ENCODE measurements around the gene PRICKLE4. TPM values are rescaled to one million over a fixed set of nuclear protein-coding genes. Genes with fewer than 3 reads are reported as not detected.

The PRICKLE4 gene
- total RNA-seq, 1 experiment from 2014 or later, result not detected

GRCh38 chr6:41821266-41821665 is 40.7 kb downstream of the PRICKLE4 start:
- no peak for TF ChIP-seq EZH2 (IDR thresholded peaks at IDR 0.05; ENCODE audit: borderline replicate concordance, low read depth, low read length, poor library complexity, severe bottlenecking)
- no peak for TF ChIP-seq CTCF (conservative IDR thresholded peaks at IDR 0.05; ENCODE audit: low read depth, low read length)
- Histone ChIP-seq H3K36me3 (ENCODE audit: insufficient read depth, low read length, poor library complexity, severe bottlenecking) (no peaks in the 10 kb centered on the region), H3K27ac (ENCODE audit: low read depth, low read length, poor library complexity, severe bottlenecking) (no peak overlapping the region), H3K4me1 (ENCODE audit: insufficient read depth, low read length, poor library complexity, severe bottlenecking) (no peaks in the 10 kb centered on the region), H3K4me3 (ENCODE audit: low read depth, low read length, poor library complexity, severe bottlenecking) (no peak overlapping the region), H3K27me3 (replicated peaks; ENCODE audit: insufficient read depth, low read depth, low read length, poor library complexity) (no peaks in the 10 kb centered on the region), H3K9me3 (ENCODE audit: low read depth, low read length, poor library complexity, severe bottlenecking) (no peaks in the 10 kb centered on the region)
- POLR2A ChIA-PET (ENCODE audit: low non-redundant PET), result no interaction called here
- no peak for DNase-seq (ENCODE audit: low spot score)
- no TSS peak for BruUV-seq (replicated peaks)
- intact Hi-C loops (cut with micrococcal nuclease; ENCODE audit: unreplicated experiment), result no loop called here
- CTCF ChIA-PET, result no interaction called here

- Histone ChIP-seq H3K27ac (ENCODE audit: low read depth, low read length, poor library complexity, severe bottlenecking) (no peak overlapping the region), H3K27me3 (replicated peaks; ENCODE audit: insufficient read depth, low read depth, low read length, poor library complexity) (no peaks in the 10 kb centered on the region), H3K36me3 (ENCODE audit: insufficient read depth, low read length, poor library complexity, severe bottlenecking) (no peaks in the 10 kb centered on the region), H3K4me1 (ENCODE audit: insufficient read depth, low read length, poor library complexity, severe bottlenecking) (no peaks in the 10 kb centered on the region), H3K9me3 (ENCODE audit: low read depth, low read length, poor library complexity, severe bottlenecking) (no peaks in the 10 kb centered on the region), H3K4me3 (ENCODE audit: low read depth, low read length, poor library complexity, severe bottlenecking) (no peak overlapping the region)
- intact Hi-C loops (cut with micrococcal nuclease; ENCODE audit: unreplicated experiment), result no loop called here
- no TSS peak for BruUV-seq (replicated peaks)
- no peak for DNase-seq (ENCODE audit: low spot score)
- ChIA-PET POLR2A (ENCODE audit: low non-redundant PET) (no interaction called here), CTCF (no interaction called here)
- TF ChIP-seq EZH2 (IDR thresholded peaks at IDR 0.05; ENCODE audit: borderline replicate concordance, low read depth, low read length, poor library complexity, severe bottlenecking) (no peak), CTCF (conservative IDR thresholded peaks at IDR 0.05; ENCODE audit: low read depth, low read length) (no peak)
Measured at GRCh38 chr6:41822021-41822420, 41.4 kb downstream of the PRICKLE4 start.

- TF ChIP-seq CTCF (conservative IDR thresholded peaks at IDR 0.05; ENCODE audit: low read depth, low read length) (no peak), EZH2 (IDR thresholded peaks at IDR 0.05; ENCODE audit: borderline replicate concordance, low read depth, low read length, poor library complexity, severe bottlenecking) (no peak)
- H3K4me3 ChIP-seq (ENCODE audit: low read depth, low read length, poor library complexity, severe bottlenecking), result no peak overlapping the region
- H3K27ac ChIP-seq (ENCODE audit: low read depth, low read length, poor library complexity, severe bottlenecking), result no peak overlapping the region
- H3K4me1 ChIP-seq (ENCODE audit: insufficient read depth, low read length, poor library complexity, severe bottlenecking), result no peaks in the 10 kb centered on the region
- BruUV-seq (replicated peaks), result no TSS peak
- H3K27me3 ChIP-seq (replicated peaks; ENCODE audit: insufficient read depth, low read depth, low read length, poor library complexity), result no peaks in the 10 kb centered on the region
- intact Hi-C loops (cut with micrococcal nuclease; ENCODE audit: unreplicated experiment), result no loop called here
- no peak for DNase-seq (ENCODE audit: low spot score)
- ChIA-PET CTCF (no interaction called here), POLR2A (ENCODE audit: low non-redundant PET) (no interaction called here)
- H3K36me3 ChIP-seq (ENCODE audit: insufficient read depth, low read length, poor library complexity, severe bottlenecking), result no peaks in the 10 kb centered on the region
- H3K9me3 ChIP-seq (ENCODE audit: low read depth, low read length, poor library complexity, severe bottlenecking), result no peaks in the 10 kb centered on the region
Measured at GRCh38 chr6:41823178-41823577, 42.6 kb downstream of the PRICKLE4 start.
